ENCODE measurements around the gene MOBP. TPM values are rescaled to one million over a fixed set of nuclear protein-coding genes. Genes with fewer than 3 reads are reported as not detected.
"Not testable (repeated sequence)": the region's sequence is repeated elsewhere in the genome, so short reads cannot be mapped to it uniquely, and the experiment has no call there.

The MOBP gene
- total and polyA plus RNA-seq, 7 donors, result 0.01 to 0.09 TPM; not detected in 5

DNA sequence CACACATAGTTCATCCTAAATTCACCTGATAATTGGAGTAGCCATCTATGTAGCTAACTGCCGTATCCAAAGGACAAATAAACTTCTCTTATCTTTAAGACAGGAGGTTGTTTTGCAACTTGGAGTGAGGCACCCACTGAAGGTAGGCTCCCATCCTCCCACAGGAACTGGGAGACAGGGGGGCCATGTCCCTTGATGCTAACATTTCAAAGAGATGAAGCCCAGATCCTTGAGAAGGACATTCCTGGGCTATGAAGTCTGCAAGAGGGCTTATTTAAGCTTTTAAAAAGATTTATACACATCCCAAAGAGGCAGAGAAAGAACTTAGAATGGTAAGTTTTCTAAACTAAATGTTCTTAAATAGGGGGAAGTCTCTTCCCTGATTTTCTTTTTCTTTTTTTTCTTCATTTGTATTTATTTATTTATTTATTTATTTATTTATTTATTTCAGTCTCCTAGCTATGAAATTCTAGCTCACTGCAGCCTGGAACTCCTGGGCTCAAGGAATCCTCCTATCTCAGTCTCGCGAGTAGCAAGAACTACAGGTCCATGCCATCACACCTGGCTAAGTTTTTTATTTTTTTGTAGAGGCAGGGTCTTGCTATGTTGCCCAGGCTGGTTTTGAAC lies 12.8 kb upstream of the MOBP start:
- Histone ChIP-seq H3K4me3 (no peak overlapping the region), H3K27ac (no peak overlapping the region), H3K27me3 (ENCODE audit: insufficient read depth in 3 of 3, low read length in 2 of 3) (no peaks in the 10 kb centered on the region), H3K9me3 (no peaks in the 10 kb centered on the region), H3K36me3 (ENCODE audit: insufficient read depth in 1 of 2, low read depth in 1 of 2) (no peaks in the 10 kb centered on the region), H3K4me1 (no peaks in the 10 kb centered on the region)
- 61 to 64% (median 61%) methylated on average over 3 of the region's 3 CpGs for WGBS, 3 donors
- intact Hi-C loops (cut with DNase I), result no loop called here
- no peak for DNase-seq
- no peak for ATAC-seq
- TF ChIP-seq, protein P1, sequence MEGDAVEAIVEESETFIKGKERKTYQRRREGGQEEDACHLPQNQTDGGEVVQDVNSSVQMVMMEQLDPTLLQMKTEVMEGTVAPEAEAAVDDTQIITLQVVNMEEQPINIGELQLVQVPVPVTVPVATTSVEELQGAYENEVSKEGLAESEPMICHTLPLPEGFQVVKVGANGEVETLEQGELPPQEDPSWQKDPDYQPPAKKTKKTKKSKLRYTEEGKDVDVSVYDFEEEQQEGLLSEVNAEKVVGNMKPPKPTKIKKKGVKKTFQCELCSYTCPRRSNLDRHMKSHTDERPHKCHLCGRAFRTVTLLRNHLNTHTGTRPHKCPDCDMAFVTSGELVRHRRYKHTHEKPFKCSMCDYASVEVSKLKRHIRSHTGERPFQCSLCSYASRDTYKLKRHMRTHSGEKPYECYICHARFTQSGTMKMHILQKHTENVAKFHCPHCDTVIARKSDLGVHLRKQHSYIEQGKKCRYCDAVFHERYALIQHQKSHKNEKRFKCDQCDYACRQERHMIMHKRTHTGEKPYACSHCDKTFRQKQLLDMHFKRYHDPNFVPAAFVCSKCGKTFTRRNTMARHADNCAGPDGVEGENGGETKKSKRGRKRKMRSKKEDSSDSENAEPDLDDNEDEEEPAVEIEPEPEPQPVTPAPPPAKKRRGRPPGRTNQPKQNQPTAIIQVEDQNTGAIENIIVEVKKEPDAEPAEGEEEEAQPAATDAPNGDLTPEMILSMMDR (IDR thresholded peaks at IDR 0.05), result no peak

DNA sequence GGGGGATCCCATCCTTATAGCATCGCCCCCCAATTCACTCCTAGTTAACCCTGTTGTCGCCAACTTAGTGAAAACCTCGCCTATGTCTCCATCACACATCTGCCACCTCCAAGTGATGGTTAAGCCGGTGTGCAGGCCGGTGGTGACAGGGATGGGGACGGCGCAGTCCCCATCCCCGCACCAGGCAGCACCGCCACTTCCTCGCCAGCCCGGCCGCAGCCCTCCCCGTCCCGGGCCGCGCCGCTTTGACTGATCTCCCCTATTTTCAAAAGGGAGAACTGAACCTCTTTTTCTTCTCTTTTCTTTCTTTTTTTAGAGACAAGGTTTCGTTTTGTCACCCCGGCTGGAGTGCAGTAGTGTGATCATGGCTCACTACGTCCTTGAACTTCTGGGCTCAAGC lies 11.3 kb upstream of the MOBP start:
- intact Hi-C loops (cut with DNase I), result no loop called here

DNA sequence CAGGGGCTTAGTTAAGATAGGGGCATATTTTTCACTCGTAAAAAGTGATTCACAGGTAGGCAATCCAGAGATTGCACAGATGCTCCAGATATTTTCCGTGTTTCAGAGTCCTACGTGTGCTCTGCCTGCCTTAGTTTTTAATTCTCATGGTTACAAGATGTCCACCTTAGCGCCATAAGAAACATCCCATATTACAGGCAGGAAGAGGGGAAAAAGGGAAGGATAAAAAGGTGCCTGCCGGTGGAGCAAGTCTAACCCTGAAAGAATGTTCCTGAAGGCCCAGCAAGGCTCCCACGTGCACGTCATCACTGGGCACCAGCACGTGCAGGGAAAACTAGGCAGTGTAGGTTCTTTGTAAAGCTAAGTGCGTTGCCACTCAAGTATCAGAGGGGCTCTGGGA lies 10.1 kb upstream of the MOBP start:
- no peaks in the 10 kb centered on the region for H3K4me1 ChIP-seq
- intact Hi-C loops (cut with DNase I), result no loop called here
- no peaks in the 10 kb centered on the region for H3K9me3 ChIP-seq
- DNase-seq (no peak), ATAC-seq (no peak)
- TF ChIP-seq, protein P1 (IDR thresholded peaks at IDR 0.05), result no peak
- no peak overlapping the region for H3K27ac ChIP-seq
- H3K4me3 ChIP-seq, result no peak overlapping the region
- 85 to 88% (median 87%) methylated on average over 9 of the region's 9 CpGs for WGBS, 3 donors
- no peaks in the 10 kb centered on the region for H3K36me3 ChIP-seq (ENCODE audit: insufficient read depth in 1 of 2, low read depth in 1 of 2)
- H3K27me3 ChIP-seq (ENCODE audit: insufficient read depth in 3 of 3, low read length in 2 of 3), result no peaks in the 10 kb centered on the region

More for the DNA sequence above, 11.3 kb upstream of the MOBP start:
- WGBS, 3 donors, result 94 to 95% (median 94%) methylated on average over 20 of the region's 20 CpGs
- Histone ChIP-seq H3K27ac (no peak overlapping the region), H3K27me3 (ENCODE audit: insufficient read depth in 3 of 3, low read length in 2 of 3) (no peaks in the 10 kb centered on the region), H3K4me3 (no peak overlapping the region), H3K9me3 (no peaks in the 10 kb centered on the region), H3K36me3 (ENCODE audit: insufficient read depth in 1 of 2, low read depth in 1 of 2) (no peaks in the 10 kb centered on the region), H3K4me1 (no peaks in the 10 kb centered on the region)
- ATAC-seq (no peak), DNase-seq (no peak)
- TF ChIP-seq, protein P1 (IDR thresholded peaks at IDR 0.05), result no peak

DNA sequence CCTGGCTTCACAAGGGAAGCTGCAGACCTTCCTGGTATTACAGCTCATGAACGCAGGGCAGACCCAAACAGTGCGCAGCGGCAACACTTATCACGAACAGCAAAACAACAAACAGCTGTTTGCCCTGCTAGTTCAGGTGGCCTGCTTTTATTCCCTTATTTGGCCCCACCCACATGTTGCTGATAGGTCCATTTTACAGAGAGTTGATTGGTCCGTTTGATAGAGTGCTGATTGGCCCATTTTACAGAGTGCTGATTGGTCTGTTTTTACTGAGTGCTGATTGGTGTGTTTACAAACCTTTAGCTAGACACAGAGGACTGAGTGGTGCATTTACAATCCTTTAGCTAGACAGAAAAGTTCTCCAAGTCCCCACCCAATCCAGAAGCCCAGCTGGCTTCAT lies 8.9 kb upstream of the MOBP start:
- H3K36me3 ChIP-seq (ENCODE audit: insufficient read depth in 1 of 2, low read depth in 1 of 2); H3K9me3 ChIP-seq; H3K27me3 ChIP-seq (ENCODE audit: insufficient read depth in 3 of 3, low read length in 2 of 3); H3K4me1 ChIP-seq; intact Hi-C loops (cut with DNase I); H3K27ac ChIP-seq; H3K4me3 ChIP-seq; DNase-seq; ATAC-seq: not testable (repeated sequence)
- 83 to 94% (median 87%) methylated on average over 5 of the region's 5 CpGs for WGBS, 3 donors

DNA sequence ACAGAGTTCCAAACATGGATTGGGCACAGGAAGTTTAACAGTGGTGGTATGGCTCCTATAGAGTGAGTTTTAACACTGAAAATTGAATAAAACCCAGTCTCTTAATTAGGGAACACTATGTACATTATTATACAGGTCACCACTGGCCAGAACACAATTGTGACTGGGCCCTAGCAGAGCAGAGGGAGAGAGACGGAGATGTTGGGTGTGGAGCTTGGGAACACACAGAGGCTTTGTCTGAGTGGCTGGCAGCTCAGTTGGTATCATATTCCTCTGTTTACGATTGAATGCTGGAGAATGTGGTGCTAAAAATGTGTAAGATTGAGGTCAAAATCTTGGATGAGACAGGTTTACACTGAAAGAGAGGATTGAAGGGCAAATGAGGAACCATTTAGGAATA lies 6.8 kb upstream of the MOBP start:
- intact Hi-C loops (cut with DNase I), result no loop called here
- 36 to 38% (median 37%) methylated on average over 2 of the region's 2 CpGs for WGBS, 3 donors
- DNase-seq (no peak), ATAC-seq (no peak)
- Histone ChIP-seq H3K4me1 (no peaks in the 10 kb centered on the region), H3K27me3 (ENCODE audit: insufficient read depth in 3 of 3, low read length in 2 of 3) (no peaks in the 10 kb centered on the region), H3K36me3 (ENCODE audit: insufficient read depth in 1 of 2, low read depth in 1 of 2) (no peaks in the 10 kb centered on the region), H3K9me3 (no peaks in the 10 kb centered on the region), H3K4me3 (no peak overlapping the region), H3K27ac (no peak overlapping the region)
- TF ChIP-seq, protein P1 (IDR thresholded peaks at IDR 0.05), result no peak
